Neural crest cell (in vitro differentiated cells): ENCODE measurements around the gene TTLL7. TPM values are rescaled to one million over a fixed set of nuclear protein-coding genes. Genes with fewer than 3 reads are reported as not detected.
"Not testable (repeated sequence)": the region's sequence is repeated elsewhere in the genome, so short reads cannot be mapped to it uniquely, and the experiment has no call there.

Experiments
- DNase-seq: peaks from one replicate; pipeline ENCODE4 v3.0.0; 2021; ENCODE audit warnings: low read depth, mixed read lengths, low spot score
- H3K27ac Mint-ChIP-seq: one replicate; pipeline ENCODE4 v1.8.0; 2021; ENCODE audit warnings: mild to moderate bottlenecking, mixed read lengths; ENCODE audit not compliant: unreplicated experiment
- H3K27me3 Mint-ChIP-seq: 2 replicates; pipeline ENCODE4 v1.8.0; 2021; ENCODE audit warnings: low read depth, mild to moderate bottlenecking, mixed read lengths
- H3K36me3 Mint-ChIP-seq: 2 replicates; pipeline ENCODE4 v1.8.0; 2021; ENCODE audit warnings: low read depth, mild to moderate bottlenecking, mixed read lengths
- H3K4me1 Mint-ChIP-seq: 2 replicates; pipeline ENCODE4 v1.8.0; 2021; ENCODE audit warnings: mixed read lengths
- H3K4me3 Mint-ChIP-seq: one replicate; pipeline ENCODE4 v1.8.0; 2021; ENCODE audit warnings: mild to moderate bottlenecking, mixed read lengths
- H3K9me3 Mint-ChIP-seq: 2 replicates; pipeline ENCODE4 v1.8.0; 2021; ENCODE audit warnings: mixed read lengths
- total RNA-seq: library from RNA; stranded (reverse); gene quantifications from 2 replicates; pipeline ENCODE4 v1.2.1, GENCODE V29; 2021
- TF ChIP-seq, protein P1 (sequence below): fragments of 200-600 bp; sonication (generic); conservative IDR thresholded peaks from 2 replicates; pipeline ENCODE4 v1.5.0; 2021; ENCODE audit warnings: antibody characterized with exemption, mild to moderate bottlenecking

Gene TTLL7
- total RNA-seq, 1 donor from 2014 or later: 10.5 TPM

DNA sequence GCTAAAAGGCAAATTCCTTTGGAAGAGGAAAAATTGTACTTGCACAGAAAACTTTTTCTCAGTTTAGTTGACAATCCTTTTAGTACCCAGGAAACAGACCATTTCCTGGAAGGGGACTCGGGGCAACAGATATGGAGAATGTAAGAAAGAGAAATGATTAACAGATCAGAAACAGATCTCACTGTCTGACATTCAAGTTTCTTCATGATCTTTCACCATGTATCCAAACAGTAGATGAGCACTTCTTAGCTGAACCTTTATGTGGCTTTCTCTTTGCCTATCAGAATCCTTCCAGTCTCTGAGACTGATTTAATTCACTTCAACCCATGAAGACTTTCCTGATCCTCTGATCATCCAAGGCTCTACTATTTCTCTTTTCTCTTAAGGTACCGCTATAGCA lies 2.7 kb downstream of the TTLL7 start:
- DNase-seq: no peak
- TF ChIP-seq, protein P1, sequence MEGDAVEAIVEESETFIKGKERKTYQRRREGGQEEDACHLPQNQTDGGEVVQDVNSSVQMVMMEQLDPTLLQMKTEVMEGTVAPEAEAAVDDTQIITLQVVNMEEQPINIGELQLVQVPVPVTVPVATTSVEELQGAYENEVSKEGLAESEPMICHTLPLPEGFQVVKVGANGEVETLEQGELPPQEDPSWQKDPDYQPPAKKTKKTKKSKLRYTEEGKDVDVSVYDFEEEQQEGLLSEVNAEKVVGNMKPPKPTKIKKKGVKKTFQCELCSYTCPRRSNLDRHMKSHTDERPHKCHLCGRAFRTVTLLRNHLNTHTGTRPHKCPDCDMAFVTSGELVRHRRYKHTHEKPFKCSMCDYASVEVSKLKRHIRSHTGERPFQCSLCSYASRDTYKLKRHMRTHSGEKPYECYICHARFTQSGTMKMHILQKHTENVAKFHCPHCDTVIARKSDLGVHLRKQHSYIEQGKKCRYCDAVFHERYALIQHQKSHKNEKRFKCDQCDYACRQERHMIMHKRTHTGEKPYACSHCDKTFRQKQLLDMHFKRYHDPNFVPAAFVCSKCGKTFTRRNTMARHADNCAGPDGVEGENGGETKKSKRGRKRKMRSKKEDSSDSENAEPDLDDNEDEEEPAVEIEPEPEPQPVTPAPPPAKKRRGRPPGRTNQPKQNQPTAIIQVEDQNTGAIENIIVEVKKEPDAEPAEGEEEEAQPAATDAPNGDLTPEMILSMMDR: no peak
- Mint-ChIP-seq H3K4me1 (peaks cover 11% of the 10 kb centered on the region), H3K4me3 (peak overlapping the region; percentile 13), H3K27me3 (peaks cover 17% of the 10 kb centered on the region), H3K9me3 (no peaks in the 10 kb centered on the region), H3K27ac (no peak overlapping the region), H3K36me3 (no peaks in the 10 kb centered on the region)

DNA sequence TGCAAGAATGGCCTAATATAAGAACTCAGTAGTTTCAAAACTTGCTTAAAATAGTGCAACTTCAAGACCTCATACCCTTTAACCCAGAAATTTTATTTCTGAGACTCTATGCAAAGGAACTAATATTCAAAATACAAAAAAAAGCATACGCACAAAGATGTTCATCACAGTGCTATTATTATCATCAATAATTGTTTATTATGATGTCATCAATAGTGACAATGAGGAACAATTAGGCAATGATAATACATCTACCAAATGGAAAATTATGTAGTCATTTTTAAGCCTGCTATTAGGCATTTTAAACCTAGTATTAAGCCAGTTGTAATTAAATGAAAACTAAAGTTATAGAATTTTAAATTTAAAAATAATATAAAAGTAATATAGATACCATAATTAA lies 3.3 kb downstream of the TTLL7 start:
- H3K9me3 Mint-ChIP-seq: no peaks in the 10 kb centered on the region
- peaks cover 12% of the 10 kb centered on the region for H3K27me3 Mint-ChIP-seq

DNA sequence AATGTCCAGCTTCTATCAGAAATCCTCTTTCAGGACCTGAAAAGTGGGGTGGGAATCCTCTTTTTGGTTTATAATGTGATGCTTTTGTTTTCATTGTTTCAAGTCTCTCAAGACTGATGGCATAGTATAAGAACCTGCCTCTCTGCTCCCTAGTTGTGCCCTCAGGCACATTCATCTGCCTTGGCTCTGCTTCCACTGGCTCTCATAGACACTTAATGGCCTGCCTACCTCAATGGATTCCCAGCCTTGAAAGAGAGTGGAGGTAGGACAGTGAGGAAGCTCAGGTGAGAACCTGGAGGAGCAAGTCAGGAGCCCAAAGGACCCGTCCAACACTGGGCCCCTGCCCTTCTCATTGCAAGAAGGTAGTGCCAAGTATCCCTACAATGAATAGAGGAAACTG lies 4.8 kb downstream of the TTLL7 start:
- H3K36me3 Mint-ChIP-seq: peaks cover 3% of the 10 kb centered on the region
- H3K4me1 Mint-ChIP-seq: peaks cover 4% of the 10 kb centered on the region

More for the DNA sequence above, 3.3 kb downstream of the TTLL7 start:
- DNase-seq: no peak
- Mint-ChIP-seq H3K36me3 (no peaks in the 10 kb centered on the region), H3K4me3 (no peak overlapping the region), H3K4me1 (peaks cover 11% of the 10 kb centered on the region), H3K27ac (no peak overlapping the region)
- TF ChIP-seq, protein P1: no peak

DNA sequence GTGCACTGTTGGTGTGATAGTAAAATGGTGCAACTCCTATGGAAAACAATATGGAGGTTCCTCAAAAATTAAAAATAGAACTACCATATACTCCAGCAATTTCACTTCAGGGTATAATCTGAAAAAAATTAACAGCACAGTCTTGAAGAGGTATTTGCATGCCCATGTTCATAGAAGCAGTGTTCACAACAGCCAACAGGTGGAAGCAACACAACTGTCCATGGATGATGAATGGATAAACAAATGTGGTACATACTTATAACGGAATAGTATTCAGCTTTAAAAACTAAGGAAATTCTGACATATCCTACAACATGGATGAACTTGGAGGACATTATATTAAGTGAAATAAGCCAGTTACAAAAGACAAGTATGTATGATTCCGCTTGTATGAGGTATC lies 8.2 kb downstream of the TTLL7 start:
- Mint-ChIP-seq H3K9me3 (peaks cover 6% of the 10 kb centered on the region), H3K27me3 (no peaks in the 10 kb centered on the region), H3K27ac (no peak overlapping the region), H3K4me1 (no peaks in the 10 kb centered on the region), H3K36me3 (peaks cover 19% of the 10 kb centered on the region), H3K4me3 (no peak overlapping the region)
- TF ChIP-seq, protein P1: no peak
- no peak for DNase-seq

More for the DNA sequence above, 4.8 kb downstream of the TTLL7 start:
- TF ChIP-seq, protein P1: no peak
- no peak for DNase-seq
- Mint-ChIP-seq H3K9me3 (no peaks in the 10 kb centered on the region), H3K4me3 (no peak overlapping the region), H3K27ac (no peak overlapping the region), H3K27me3 (peaks cover 4% of the 10 kb centered on the region)

DNA sequence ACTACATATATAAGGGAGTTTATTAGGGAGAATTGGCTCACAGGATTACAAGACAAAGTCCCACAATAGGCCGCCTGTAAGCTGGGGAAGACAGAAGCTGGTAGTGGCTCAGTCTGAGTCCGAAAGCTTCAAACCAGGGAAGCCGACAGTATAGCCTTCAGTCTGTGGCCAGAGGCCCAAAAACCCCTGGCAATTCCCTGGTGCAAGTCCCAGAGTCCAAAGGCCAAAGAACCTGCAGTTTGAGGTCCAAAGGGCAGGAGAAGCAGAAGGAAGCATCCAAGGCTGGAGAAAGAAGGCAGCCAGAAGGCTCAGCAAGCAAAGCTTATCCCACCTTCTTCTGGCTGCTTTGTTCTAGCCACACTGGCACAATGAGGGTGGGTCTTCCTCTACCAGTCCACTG lies 13.9 kb downstream of the TTLL7 start:
- peaks cover 41% of the 10 kb centered on the region for H3K36me3 Mint-ChIP-seq
- TF ChIP-seq, protein P1: no peak
- H3K27me3 Mint-ChIP-seq: no peaks in the 10 kb centered on the region
- no peak for DNase-seq
- peaks cover 24% of the 10 kb centered on the region for H3K9me3 Mint-ChIP-seq
- no peak overlapping the region for H3K27ac Mint-ChIP-seq
- no peaks in the 10 kb centered on the region for H3K4me1 Mint-ChIP-seq
- H3K4me3 Mint-ChIP-seq: no peak overlapping the region

DNA sequence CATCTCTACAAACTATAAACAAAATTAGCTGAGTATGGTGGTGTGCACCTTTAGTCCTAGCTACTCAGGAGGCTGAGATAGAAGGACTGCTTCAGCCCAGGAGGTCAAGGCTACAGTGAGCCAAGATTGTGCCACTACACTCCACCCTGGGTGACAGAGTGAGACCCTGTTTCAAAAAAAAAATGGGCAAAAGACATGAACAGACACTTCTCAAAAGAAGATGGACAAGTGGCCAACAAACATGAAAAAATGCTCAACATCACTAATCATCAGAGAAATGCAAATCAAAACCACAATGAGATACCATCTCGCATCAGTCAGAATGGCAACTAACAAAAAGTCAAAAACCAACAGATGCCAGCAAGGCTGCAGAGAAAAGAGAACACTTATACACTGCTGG lies 15.0 kb downstream of the TTLL7 start:
- H3K9me3 Mint-ChIP-seq: peaks cover 26% of the 10 kb centered on the region
- H3K4me1 Mint-ChIP-seq, H3K4me3 Mint-ChIP-seq, H3K27me3 Mint-ChIP-seq, H3K27ac Mint-ChIP-seq, DNase-seq: not testable (repeated sequence)
- peaks cover 38% of the 10 kb centered on the region for H3K36me3 Mint-ChIP-seq
